ENCODE measurements around the gene SURF1. TPM values are rescaled to one million over a fixed set of nuclear protein-coding genes. Genes with fewer than 3 reads are reported as not detected.

The SURF1 gene
- polyA plus RNA-seq, 3 donors = 60.5 to 140 (median 98.4) TPM

DNA sequence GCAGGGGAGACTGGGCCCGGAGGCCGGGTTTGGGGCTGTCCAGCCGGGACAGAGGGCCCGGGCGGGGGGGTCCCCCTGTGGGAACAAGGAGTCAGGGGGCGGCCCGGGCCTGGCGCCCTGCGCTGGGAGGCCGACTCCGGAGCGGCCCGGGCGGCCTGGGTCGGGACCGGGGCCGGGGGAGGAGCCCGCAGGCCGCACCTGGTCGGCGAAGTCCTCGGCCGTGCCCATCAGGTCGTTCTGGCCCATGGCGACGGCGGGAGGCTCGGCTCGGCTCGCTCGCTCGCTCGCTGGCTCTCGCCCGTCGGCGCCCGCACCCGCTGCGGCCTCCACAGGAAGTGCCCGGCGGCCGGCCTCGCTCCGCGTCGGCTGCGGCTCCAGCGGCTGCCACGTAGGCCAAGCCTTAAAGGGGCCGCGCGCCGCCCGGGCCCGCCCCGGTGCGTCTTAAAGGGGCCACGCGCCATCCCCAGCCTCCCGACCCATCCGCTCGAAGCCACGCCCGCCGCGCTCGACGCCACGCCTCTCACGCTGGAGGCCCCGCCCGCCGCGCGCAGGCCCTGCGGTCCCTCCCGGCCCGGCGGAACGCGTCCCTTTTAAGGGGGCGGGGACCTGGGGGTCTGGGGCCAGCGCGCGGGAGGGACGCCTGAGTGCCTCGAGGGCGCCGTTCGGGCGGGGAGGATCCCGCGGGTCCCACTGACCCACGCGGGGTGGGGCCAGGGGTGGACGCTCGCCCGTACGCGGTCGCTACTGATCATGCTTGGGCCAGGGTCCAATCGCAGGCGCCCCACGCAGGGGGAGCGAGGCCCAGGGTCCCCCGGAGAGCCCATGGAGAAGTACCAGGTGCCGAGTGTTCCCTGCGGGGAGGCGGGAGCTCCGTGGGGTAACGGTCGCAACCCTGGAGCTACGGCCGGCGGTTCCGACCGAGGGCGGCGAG, 19.7 kb upstream of the SURF1 start, which contains the start of the genes STKLD1 and SURF4:
STKLD1 (plus strand) TSS at position 643 of the 931 bp plus-strand sequence; CDS start at position 751, 108 bp downstream.
SURF4 (minus strand) TSS at position 337 of the 931 bp plus-strand sequence; CDS start at position 246, 91 bp downstream.
- peaks cover 0 to 5% (median 3%) of the 10 kb centered on the region in 3 donors for H3K27me3 Mint-ChIP-seq (ENCODE audit: low read depth in 3 of 3)
- peaks cover 54% of the 10 kb centered on the region for H3K4me1 Mint-ChIP-seq
- peaks cover 48% of the 10 kb centered on the region for H3K79me2 ChIP-seq (ENCODE audit: insufficient read depth, low read length)
- TF ChIP-seq CTCF (IDR thresholded peaks at IDR 0.05) = no peak
- H3K27me3 ChIP-seq (ENCODE audit: control insufficient read depth in 2 of 2, insufficient read depth in 2 of 2, low read length in 2 of 2) = no peaks in the 10 kb centered on the region
- peaks cover 8 to 16% of the 10 kb centered on the region in 2 donors for H3K36me3 ChIP-seq (replicated peaks in 1 of 2; ENCODE audit: control insufficient read depth in 1 of 2, insufficient read depth in 2 of 2, low read length in 2 of 2)
- H3K4me2 ChIP-seq (replicated peaks; ENCODE audit: extremely low read depth, low read length, poor library complexity, severe bottlenecking) = peak within 1 kb of the TSS; percentile 85
- peak within 1 kb of the TSS; percentile 89 to 96 (median 94) for H3K27ac Mint-ChIP-seq
- under 1% methylated on average over 120 of the region's 120 CpGs for WGBS (ENCODE audit: insufficient coverage)
- intact Hi-C loops (cut with micrococcal nuclease) = loop anchor here (1.0 to 10.0 kb wide), 4 partner anchors 19 to 341 kb away; partner anchors contain the start of genes GTF3C5 (in 1 of the 2), MED22 (in 1 of the 2), RPL7A (in 1 of the 2) and SURF1 (in 1 of the 2)
- peaks cover 44% of the 10 kb centered on the region for H4K20me1 ChIP-seq (ENCODE audit: insufficient read depth, low read length)
- peak within 1 kb of the TSS; percentile 98 for H2AFZ ChIP-seq (ENCODE audit: insufficient read depth, low read depth, low read length, poor library complexity, severe bottlenecking)
- peaks cover 10 to 22% of the 10 kb centered on the region in 2 donors for H3K36me3 Mint-ChIP-seq
- peak; percentile 89 to 93 (median 90) for DNase-seq
- peaks cover 21 to 56% of the 10 kb centered on the region in 2 donors for H3K4me1 ChIP-seq (ENCODE audit: control insufficient read depth in 1 of 2, insufficient read depth in 2 of 2, low read length in 2 of 2)
- H3K27ac ChIP-seq (ENCODE audit: low read depth in 1 of 2, low read length in 2 of 2) = peak within 1 kb of the TSS; percentile 71 to 83
- H3K9me3 ChIP-seq (replicated peaks in 1 of 2; ENCODE audit: control insufficient read depth in 1 of 2, insufficient read depth in 1 of 2, low read length in 2 of 2) = no peaks in the 10 kb centered on the region
- peak within 1 kb of the TSS; percentile 96 for H3K9ac ChIP-seq (ENCODE audit: insufficient read depth, low read length, poor library complexity, severe bottlenecking)
- H3K9me3 Mint-ChIP-seq = no peaks in the 10 kb centered on the region
- peak within 1 kb of the TSS; percentile 94 to 97 for H3K4me3 Mint-ChIP-seq
- H3K4me3 ChIP-seq (replicated peaks in 1 of 3; ENCODE audit: low read depth in 2 of 3, low read length in 3 of 3) = peak within 1 kb of the TSS; percentile 65 to 95 (median 86)

- H3K4me1 ChIP-seq (ENCODE audit: control insufficient read depth in 1 of 2, insufficient read depth in 2 of 2, low read length in 2 of 2) = peaks cover 21 to 56% of the 10 kb centered on the region in 2 donors
- Mint-ChIP-seq H3K27ac (peak overlapping the region; percentile 89 to 96 (median 94)), H3K36me3 (peaks cover 16 to 29% of the 10 kb centered on the region in 2 donors), H3K4me1 (peaks cover 59% of the 10 kb centered on the region), H3K27me3 (ENCODE audit: low read depth in 3 of 3) (peaks cover 0 to 5% (median 3%) of the 10 kb centered on the region in 3 donors), H3K4me3 (peak overlapping the region; percentile 94 to 97), H3K9me3 (no peaks in the 10 kb centered on the region)
- 0% methylated on average over 37 of the region's 39 CpGs for WGBS (ENCODE audit: insufficient coverage)
- intact Hi-C loops (cut with micrococcal nuclease) = loop anchor here (2.0 to 10.0 kb wide), 2 partner anchors 18 to 340 kb away; partner anchors contain the start of genes GTF3C5 (in 1 of the 2), SURF1 (in 1 of the 2) and SURF2 (in 1 of the 2)
- H2AFZ ChIP-seq (ENCODE audit: insufficient read depth, low read depth, low read length, poor library complexity, severe bottlenecking) = peak overlapping the region; percentile 98
- H3K9ac ChIP-seq (ENCODE audit: insufficient read depth, low read length, poor library complexity, severe bottlenecking) = peak overlapping the region; percentile 96
- TF ChIP-seq CTCF (IDR thresholded peaks at IDR 0.05) = no peak
- H3K79me2 ChIP-seq (ENCODE audit: insufficient read depth, low read length) = peaks cover 56% of the 10 kb centered on the region
- H4K20me1 ChIP-seq (ENCODE audit: insufficient read depth, low read length) = peaks cover 52% of the 10 kb centered on the region
- peak in 2 of 3 donors; percentile 17 to 25 for DNase-seq
- peak overlapping the region; percentile 71 to 83 for H3K27ac ChIP-seq (ENCODE audit: low read depth in 1 of 2, low read length in 2 of 2)
- peak overlapping the region; percentile 65 to 95 (median 86) for H3K4me3 ChIP-seq (replicated peaks in 1 of 3; ENCODE audit: low read depth in 2 of 3, low read length in 3 of 3)
- H3K36me3 ChIP-seq (replicated peaks in 1 of 2; ENCODE audit: control insufficient read depth in 1 of 2, insufficient read depth in 2 of 2, low read length in 2 of 2) = peaks cover 14 to 23% of the 10 kb centered on the region in 2 donors
- no peaks in the 10 kb centered on the region for H3K9me3 ChIP-seq (replicated peaks in 1 of 2; ENCODE audit: control insufficient read depth in 1 of 2, insufficient read depth in 1 of 2, low read length in 2 of 2)
- H3K4me2 ChIP-seq (replicated peaks; ENCODE audit: extremely low read depth, low read length, poor library complexity, severe bottlenecking) = peak overlapping the region; percentile 85
- H3K27me3 ChIP-seq (ENCODE audit: control insufficient read depth in 2 of 2, insufficient read depth in 2 of 2, low read length in 2 of 2) = no peaks in the 10 kb centered on the region
These were observed 18.9 kb upstream of the SURF1 start for GRCh38 chr9:133375116-133375723.

Data from CD14-positive monocyte (primary cell).